SK-N-SH (cell line): ENCODE measurements around the gene CPTP. TPM values are rescaled to one million over a fixed set of nuclear protein-coding genes. Genes with fewer than 3 reads are reported as not detected.

ENCODE experiments used
- CTCF ChIA-PET: fragments of 300-600, 350-600 bp; formaldehyde crosslinking; extraction: SDS; loops from one replicate; lab custom pipeline; 2021; lab: Yijun Ruan, JAX
- POLR2A ChIA-PET: fragments of 350-600 bp; sonication (Branson Sonifier 250); formaldehyde crosslinking; extraction: SDS; loops from one replicate; lab custom pipeline; 2020; ENCODE audit warnings: antibody characterized with exemption, inconsistent platforms; lab: Yijun Ruan, JAX
- DNase-seq: peaks from one replicate; pipeline ENCODE4 v3.0.0; 2012
- H2AFZ ChIP-seq: fragments of 200-600 bp; sonication (generic); 2 replicates; pipeline ENCODE4 v1.8.1; 2016; ENCODE audit warnings: antibody characterized with exemption, mild to moderate bottlenecking, low read depth
- H3F3A ChIP-seq: fragments of 200-600 bp; sonication (generic); replicated peaks from 2 replicates; pipeline ENCODE3; 2016; ENCODE audit warnings: antibody characterized with exemption, mild to moderate bottlenecking; ENCODE audit not compliant: insufficient read depth
- H3K27ac ChIP-seq, 2 experiments: fragments of 200-500 bp in 1 of 2; fragments of 200-600 bp in 1 of 2; sonication (Bioruptor generic) in 1 of 2; sonication (generic), shearing (Covaris generic) in 1 of 2; 2 replicates each; pipeline versions ENCODE4 v1.5.1 to v1.6.1; 2014 to 2016; ENCODE audit warnings: low read depth in 2 of 2, inconsistent platforms in 1 of 2, low read length in 1 of 2, mild to moderate bottlenecking in 1 of 2, mixed read lengths in 1 of 2
- H3K27me3 ChIP-seq: fragments of 200-600 bp; sonication (generic), shearing (Covaris generic); 2 replicates; pipeline ENCODE4 v1.6.1; 2016; ENCODE audit warnings: mixed run types; ENCODE audit not compliant: insufficient read depth
- H3K36me3 ChIP-seq, 2 experiments: fragments of 200-500 bp in 1 of 2; fragments of 200-600 bp in 1 of 2; sonication (Bioruptor generic) in 1 of 2; sonication (generic) in 1 of 2; replicated peaks in 1 of 2; 2 replicates each; pipeline versions ENCODE3 to v1.5.1; 2014 to 2016; ENCODE audit warnings: low read length in 1 of 2, mild to moderate bottlenecking in 1 of 2; ENCODE audit not compliant: insufficient read depth in 2 of 2, control insufficient read depth in 1 of 2
- H3K4me1 ChIP-seq, 2 experiments: fragments of 200-500 bp in 1 of 2; fragments of 200-600 bp in 1 of 2; sonication (Bioruptor generic) in 1 of 2; sonication (generic), shearing (Covaris generic) in 1 of 2; 2 replicates each; pipeline versions ENCODE4 v1.5.1 to v1.6.1; 2014 to 2016; ENCODE audit warnings: low read depth in 1 of 2, low read length in 1 of 2, mixed run types in 1 of 2; ENCODE audit not compliant: insufficient read depth in 2 of 2, control insufficient read depth in 1 of 2
- H3K4me2 ChIP-seq: fragments of 200-600 bp; sonication (generic), shearing (Covaris generic); 2 replicates; pipeline ENCODE4 v1.6.1; 2017; ENCODE audit warnings: mixed run types
- H3K4me3 ChIP-seq, 2 experiments: fragments of 200-500 bp in 1 of 2; fragments of 200-600 bp in 1 of 2; sonication (Bioruptor generic) in 1 of 2; sonication (generic), shearing (Covaris generic) in 1 of 2; 2 replicates each; pipeline versions ENCODE4 v1.5.1 to v1.8.1; 2014 to 2016; ENCODE audit warnings: low read depth in 2 of 2, inconsistent platforms in 1 of 2, low read length in 1 of 2, mild to moderate bottlenecking in 1 of 2, mixed read lengths in 1 of 2, moderate library complexity in 1 of 2
- H3K79me2 ChIP-seq: fragments of 200-600 bp; sonication (generic); 2 replicates; pipeline ENCODE4 v1.8.1; 2017; ENCODE audit warnings: mild to moderate bottlenecking; ENCODE audit not compliant: insufficient read depth
- H3K9ac ChIP-seq: fragments of 200-600 bp; sonication (generic); 2 replicates; pipeline ENCODE4 v1.6.1; 2017; ENCODE audit warnings: mixed run types
- H3K9me2 ChIP-seq: fragments of 200-600 bp; sonication (generic); 2 replicates; pipeline ENCODE4 v1.6.1; 2017; ENCODE audit warnings: mixed run types
- H3K9me3 ChIP-seq: fragments of 200-600 bp; sonication (generic); 2 replicates; pipeline ENCODE4 v1.6.1; 2017; ENCODE audit warnings: mixed run types, mild to moderate bottlenecking, moderate library complexity
- H4K20me1 ChIP-seq: fragments of 200-600 bp; sonication (generic); 2 replicates; pipeline ENCODE4 v1.6.1; 2017; ENCODE audit warnings: mild to moderate bottlenecking, mixed run types; ENCODE audit not compliant: insufficient read depth
- CHD2 ChIP-seq: fragments of 150-350 bp; IDR thresholded peaks from 2 replicates; pipeline ENCODE4 v1.6.1; 2018; ENCODE audit warnings: low read length; ENCODE audit not compliant: partially characterized antibody
- CTCF ChIP-seq: fragments of 200-600 bp; sonication (generic); IDR thresholded peaks from 2 replicates; pipeline ENCODE4 v1.6.1; 2017; ENCODE audit warnings: antibody characterized with exemption, mild to moderate bottlenecking, moderate library complexity
- ELF1 ChIP-seq: IDR thresholded peaks from 2 replicates; pipeline ENCODE4 v1.4.0; 2012
- FOXM1 ChIP-seq: IDR thresholded peaks from 2 replicates; pipeline ENCODE4 v1.4.0; 2012; ENCODE audit warnings: low read depth, mild to moderate bottlenecking
- GATA2 ChIP-seq: sonication (generic); formaldehyde crosslinking; IDR thresholded peaks from 2 replicates; pipeline ENCODE4 v1.5.0; 2020; ENCODE audit warnings: mild to moderate bottlenecking, missing genetic modification reagents
- JUND ChIP-seq: IDR thresholded peaks from 2 replicates; pipeline ENCODE4 v1.4.0; 2012
- PBX3 ChIP-seq: IDR thresholded peaks from 2 replicates; pipeline ENCODE4; 2012
- RAD21 ChIP-seq: IDR thresholded peaks from 2 replicates; pipeline ENCODE4 v1.6.1; 2012; ENCODE audit warnings: mild to moderate bottlenecking, low read length
- RFX5 ChIP-seq: IDR thresholded peaks from 2 replicates; pipeline ENCODE4 v1.6.1; 2012; ENCODE audit warnings: mild to moderate bottlenecking, improper control_type of control experiment, low read length
- SMC3 ChIP-seq: IDR thresholded peaks from 2 replicates; pipeline ENCODE4 v1.6.1; 2012; ENCODE audit warnings: low read depth, low read length, improper control_type of control experiment
- USF2 ChIP-seq: fragments of 150-350 bp; IDR thresholded peaks from 2 replicates; pipeline ENCODE4 v1.6.1; 2017; ENCODE audit warnings: antibody characterized with exemption, low read length, low read depth, borderline replicate concordance
- WGBS: methylation state at CpG from one replicate; pipeline ENCODE4 v1.1.6; 2017; ENCODE audit warnings: low lambda C conversion rate; 5-methylcytosine and 5-hydroxymethylcytosine counted together
- polyA plus RNA-seq, 3 experiments: library from polyadenylated mRNA; depleted of rRNA; stranded (reverse); fragments of >200 nt; gene quantifications; 2 replicates each; pipeline ENCODE4 v1.2.3, GENCODE V29; 2012

The CPTP gene
- polyA plus RNA-seq, 1 of the 3 experiments (the other 2 are of a cell fraction), result 13.4 TPM

GRCh38 chr1:1287288-1288110 is 37.1 kb upstream of the CPTP start:
- H2AFZ ChIP-seq, result no peak overlapping the region
- POLR2A ChIA-PET, result interaction anchor here (1.0 kb wide), 1 partner anchor 14 kb away, joined by 3 read pairs; the partner anchor contains the start of gene UBE2J2
- no peaks in the 10 kb centered on the region for H4K20me1 ChIP-seq
- no peaks in the 10 kb centered on the region for H3K27me3 ChIP-seq
- H3K4me1 ChIP-seq, result peaks cover 0 to 6% of the 10 kb centered on the region in 2 experiments; a peak in 1 of 4 replicates
- no peak for DNase-seq
- CTCF ChIA-PET, result interaction anchor here (0.6 to 2.2 kb wide), 6 partner anchors 12 to 303 kb away, joined by 3 to 6 read pairs (median 4); no protein-coding TSS in a partner anchor
- no peaks in the 10 kb centered on the region for H3K9me3 ChIP-seq
- no peak overlapping the region for H3K4me2 ChIP-seq
- WGBS, result 60% methylated on average over 3 of the region's 46 CpGs
- H3K27ac ChIP-seq, result no peak overlapping the region
- no peaks in the 10 kb centered on the region for H3K36me3 ChIP-seq
- H3K9ac ChIP-seq, result no peak overlapping the region
- H3F3A ChIP-seq, result no peaks in the 10 kb centered on the region
- H3K4me3 ChIP-seq, result no peak overlapping the region
- H3K9me2 ChIP-seq, result no peaks in the 10 kb centered on the region
- H3K79me2 ChIP-seq, result no peaks in the 10 kb centered on the region
- TF ChIP-seq JUND (no peak), GATA2 (no peak), RFX5 (no peak), FOXM1 (no peak)

GRCh38 chr1:1290238-1290731 is 34.3 kb upstream of the CPTP start:
- peaks cover 0 to 6% of the 10 kb centered on the region in 2 experiments; a peak in 1 of 4 replicates for H3K4me1 ChIP-seq
- peaks cover 0 to 12% of the 10 kb centered on the region in 2 experiments for H3K36me3 ChIP-seq
- no peaks in the 10 kb centered on the region for H4K20me1 ChIP-seq
- no peak overlapping the region for H2AFZ ChIP-seq
- H3K4me3 ChIP-seq, result no peak overlapping the region
- no peak overlapping the region for H3K27ac ChIP-seq
- DNase-seq, result peak; percentile 89
- ChIA-PET POLR2A (interaction anchor here (1.0 kb wide), 2 partner anchors 8 to 168 kb away, joined by 3 to 4 read pairs; no protein-coding TSS in a partner anchor), CTCF (interaction anchor here (0.6 to 7.3 kb wide), 19 partner anchors 8 to 309 kb away, joined by 3 to 131 read pairs (median 3); partner anchors contain the start of gene UBE2J2)
- no peak overlapping the region for H3K9ac ChIP-seq
- 92% methylated on average over 6 of the region's 15 CpGs for WGBS
- TF ChIP-seq ELF1 (no peak), CTCF (peak; percentile 41), PBX3 (no peak), USF2 (no peak), SMC3 (peak; percentile 46; the same call in 1 of the 2 replicates), RAD21 (peak; percentile 43), CHD2 (no peak)
- H3F3A ChIP-seq, result no peaks in the 10 kb centered on the region
- no peaks in the 10 kb centered on the region for H3K27me3 ChIP-seq
- no peak overlapping the region for H3K4me2 ChIP-seq
- H3K9me2 ChIP-seq, result no peaks in the 10 kb centered on the region
- no peaks in the 10 kb centered on the region for H3K79me2 ChIP-seq
- H3K9me3 ChIP-seq, result no peaks in the 10 kb centered on the region
